Measurements from ENCODE around the gene ASCC2. TPM values are rescaled to one million over a fixed set of nuclear protein-coding genes. Genes with fewer than 3 reads are reported as not detected.

ASCC2 gene
- total RNA-seq, 1 experiment from 2014 or later: 43.3 TPM

- Histone ChIP-seq H3K36me3 (ENCODE audit: low read depth) (peaks cover 20% of the 10 kb centered on the region; the same call in 1 of the 2 replicates), H3F3A (ENCODE audit: insufficient read depth, low read depth) (peaks cover 34% of the 10 kb centered on the region), H3K4me1 (replicated peaks; ENCODE audit: insufficient read depth) (peaks cover 29% of the 10 kb centered on the region), H3K4me3 (peak within 1 kb of the TSS; percentile 93), H4K20me1 (ENCODE audit: insufficient read depth) (no peaks in the 10 kb centered on the region), H3K79me2 (ENCODE audit: low read depth) (peaks cover 56% of the 10 kb centered on the region), H3K27me3 (ENCODE audit: insufficient read depth, low read depth) (no peaks in the 10 kb centered on the region), H3K9me2 (ENCODE audit: insufficient read depth) (no peaks in the 10 kb centered on the region), H3K4me2 (peak within 1 kb of the TSS; percentile 95), H3K27ac (peak within 1 kb of the TSS; percentile 76), H2AFZ (peak within 1 kb of the TSS; percentile 94), H3K9me3 (ENCODE audit: insufficient read depth, low read depth) (no peaks in the 10 kb centered on the region)
- CTCF ChIA-PET: interaction anchor here (1.3 kb wide), 1 partner anchor 14 kb away, joined by 3 read pairs; no protein-coding TSS in a partner anchor
- no peak for TF ChIP-seq EZH2 (IDR thresholded peaks at IDR 0.05; ENCODE audit: low read depth)
- TSS peak; percentile 59 for BruUV-seq (replicated peaks)
- DNase-seq: peak; percentile 73 to 78
- POLR2A ChIA-PET (ENCODE audit: unreplicated experiment): interaction anchor here (0.7 kb wide), 1 partner anchor 66 kb away, joined by 5 read pairs; no protein-coding TSS in a partner anchor
- intact Hi-C loops (cut with micrococcal nuclease; ENCODE audit: unreplicated experiment): loop anchor here (2.0 to 10.0 kb wide), 3 partner anchors 31 to 143 kb away; no protein-coding TSS in a partner anchor
Observed at GRCh38 chr22:29767171-29768051, 70.7 kb downstream of the ASCC2 start, which contains the start of gene UQCR10. UQCR10 (plus strand) TSS chr22:29767369; CDS start chr22:29767399, 30 bp downstream.

GRCh38 chr22:29766632-29767170 is 71.4 kb downstream of the ASCC2 start, which contains the start of gene ZMAT5:
ZMAT5 (minus strand) TSS chr22:29767007; CDS start chr22:29748544, 18,463 bp downstream.
- peaks cover 56% of the 10 kb centered on the region for H3K79me2 ChIP-seq (ENCODE audit: low read depth)
- TF ChIP-seq EZH2 (IDR thresholded peaks at IDR 0.05; ENCODE audit: low read depth) (no peak), CTCF (conservative IDR thresholded peaks at IDR 0.05) (no peak)
- H3K9me3 ChIP-seq (ENCODE audit: insufficient read depth, low read depth): no peaks in the 10 kb centered on the region
- ChIA-PET POLR2A (ENCODE audit: unreplicated experiment) (interaction anchor here (0.5 to 0.7 kb wide), 2 partner anchors 66 to 521 kb away, joined by 3 to 5 read pairs; no protein-coding TSS in a partner anchor), CTCF (interaction anchor here (1.3 kb wide), 1 partner anchor 15 kb away, joined by 3 read pairs; no protein-coding TSS in a partner anchor)
- peak within 1 kb of the TSS; percentile 76 for H3K27ac ChIP-seq
- H3K27me3 ChIP-seq (ENCODE audit: insufficient read depth, low read depth): no peaks in the 10 kb centered on the region
- H2AFZ ChIP-seq: peak within 1 kb of the TSS; percentile 94
- no TSS peak for BruUV-seq (replicated peaks)
- H3K9me2 ChIP-seq (ENCODE audit: insufficient read depth): no peaks in the 10 kb centered on the region
- peaks cover 29% of the 10 kb centered on the region; the same call in 1 of the 2 replicates for H3F3A ChIP-seq (ENCODE audit: insufficient read depth, low read depth)
- peaks cover 20% of the 10 kb centered on the region; the same call in 1 of the 2 replicates for H3K36me3 ChIP-seq (ENCODE audit: low read depth)
- no peaks in the 10 kb centered on the region for H4K20me1 ChIP-seq (ENCODE audit: insufficient read depth)
- peak within 1 kb of the TSS; percentile 93 for H3K4me3 ChIP-seq
- peak within 1 kb of the TSS; percentile 95 for H3K4me2 ChIP-seq
- peaks cover 30% of the 10 kb centered on the region for H3K4me1 ChIP-seq (replicated peaks; ENCODE audit: insufficient read depth)
- peak; percentile 91 to 94 for DNase-seq
- intact Hi-C loops (cut with micrococcal nuclease; ENCODE audit: unreplicated experiment): loop anchor here (2.0 to 10.0 kb wide), 3 partner anchors 32 to 142 kb away; no protein-coding TSS in a partner anchor

GRCh38 chr22:29765905-29766631 is 72.0 kb downstream of the ASCC2 start:
- Histone ChIP-seq H3K27me3 (ENCODE audit: insufficient read depth, low read depth) (no peaks in the 10 kb centered on the region), H3K9me2 (ENCODE audit: insufficient read depth) (no peaks in the 10 kb centered on the region), H3K27ac (peak overlapping the region; percentile 76), H3K4me1 (replicated peaks; ENCODE audit: insufficient read depth) (peaks cover 31% of the 10 kb centered on the region), H3K79me2 (ENCODE audit: low read depth) (peaks cover 56% of the 10 kb centered on the region), H2AFZ (peak overlapping the region; percentile 89), H3K4me3 (peak overlapping the region; percentile 93), H3K36me3 (ENCODE audit: low read depth) (peaks cover 18% of the 10 kb centered on the region; the same call in 1 of the 2 replicates), H3F3A (ENCODE audit: insufficient read depth, low read depth) (peaks cover 23% of the 10 kb centered on the region; the same call in 1 of the 2 replicates), H3K9me3 (ENCODE audit: insufficient read depth, low read depth) (no peaks in the 10 kb centered on the region), H3K4me2 (peak overlapping the region; percentile 95), H4K20me1 (ENCODE audit: insufficient read depth) (no peaks in the 10 kb centered on the region)
- TF ChIP-seq EZH2 (IDR thresholded peaks at IDR 0.05; ENCODE audit: low read depth) (no peak), CTCF (conservative IDR thresholded peaks at IDR 0.05) (no peak)
- intact Hi-C loops (cut with micrococcal nuclease; ENCODE audit: unreplicated experiment): loop anchor here (2.0 to 10.0 kb wide), 3 partner anchors 33 to 141 kb away; no protein-coding TSS in a partner anchor
- TSS peak; percentile 62 for BruUV-seq (replicated peaks)
- ChIA-PET POLR2A (ENCODE audit: unreplicated experiment) (interaction anchor here (0.5 to 0.7 kb wide), 2 partner anchors 65 to 522 kb away, joined by 3 to 5 read pairs; no protein-coding TSS in a partner anchor), CTCF (interaction anchor here (1.3 kb wide), 1 partner anchor 16 kb away, joined by 3 read pairs; no protein-coding TSS in a partner anchor)
- DNase-seq: no peak

Measured in PC-9 (cell line).